HFF-Myc (cell line): ENCODE data around the gene MAGEB6.

Experiments used
- DNase-seq: peaks from one replicate; pipeline ENCODE4 v3.0.0-alpha.2; 2011; ENCODE audit warnings: low read depth; ENCODE audit errors: extremely low read depth
- H3K4me3 ChIP-seq: replicated peaks from 2 replicates; pipeline ENCODE4 v1.5.1; 2011; ENCODE audit warnings: low read depth, mild to moderate bottlenecking, control low read depth, low read length
- TF ChIP-seq, protein P1 (sequence below): IDR thresholded peaks from 2 replicates; pipeline ENCODE4 v1.5.1; 2012; ENCODE audit warnings: mild to moderate bottlenecking, low read depth, low read length, control low read depth; ENCODE audit errors: missing control alignments

Gene MAGEB6

DNA sequence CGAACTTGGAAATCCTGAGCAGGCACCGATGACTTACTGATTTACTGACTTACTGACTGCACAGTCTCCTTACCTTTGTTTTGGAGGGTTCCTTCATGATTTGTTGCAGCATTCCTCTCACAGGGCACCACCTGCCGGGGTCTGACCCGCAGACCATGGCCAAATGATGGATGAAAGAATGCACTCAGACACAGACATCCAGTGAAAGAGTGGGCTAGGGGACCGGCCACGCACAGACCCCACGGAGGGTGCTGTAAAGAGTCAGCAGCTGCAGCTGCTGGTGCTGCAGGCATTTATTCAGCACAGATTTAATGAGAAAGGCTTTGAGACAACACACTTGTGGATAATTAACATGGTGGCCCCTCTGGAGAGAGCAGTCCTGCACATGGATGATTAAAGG lies 27.1 kb downstream of the MAGEB6 start:
- no peak overlapping the region for H3K4me3 ChIP-seq
- no peak for DNase-seq
- TF ChIP-seq, protein P1, sequence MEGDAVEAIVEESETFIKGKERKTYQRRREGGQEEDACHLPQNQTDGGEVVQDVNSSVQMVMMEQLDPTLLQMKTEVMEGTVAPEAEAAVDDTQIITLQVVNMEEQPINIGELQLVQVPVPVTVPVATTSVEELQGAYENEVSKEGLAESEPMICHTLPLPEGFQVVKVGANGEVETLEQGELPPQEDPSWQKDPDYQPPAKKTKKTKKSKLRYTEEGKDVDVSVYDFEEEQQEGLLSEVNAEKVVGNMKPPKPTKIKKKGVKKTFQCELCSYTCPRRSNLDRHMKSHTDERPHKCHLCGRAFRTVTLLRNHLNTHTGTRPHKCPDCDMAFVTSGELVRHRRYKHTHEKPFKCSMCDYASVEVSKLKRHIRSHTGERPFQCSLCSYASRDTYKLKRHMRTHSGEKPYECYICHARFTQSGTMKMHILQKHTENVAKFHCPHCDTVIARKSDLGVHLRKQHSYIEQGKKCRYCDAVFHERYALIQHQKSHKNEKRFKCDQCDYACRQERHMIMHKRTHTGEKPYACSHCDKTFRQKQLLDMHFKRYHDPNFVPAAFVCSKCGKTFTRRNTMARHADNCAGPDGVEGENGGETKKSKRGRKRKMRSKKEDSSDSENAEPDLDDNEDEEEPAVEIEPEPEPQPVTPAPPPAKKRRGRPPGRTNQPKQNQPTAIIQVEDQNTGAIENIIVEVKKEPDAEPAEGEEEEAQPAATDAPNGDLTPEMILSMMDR = no peak

DNA sequence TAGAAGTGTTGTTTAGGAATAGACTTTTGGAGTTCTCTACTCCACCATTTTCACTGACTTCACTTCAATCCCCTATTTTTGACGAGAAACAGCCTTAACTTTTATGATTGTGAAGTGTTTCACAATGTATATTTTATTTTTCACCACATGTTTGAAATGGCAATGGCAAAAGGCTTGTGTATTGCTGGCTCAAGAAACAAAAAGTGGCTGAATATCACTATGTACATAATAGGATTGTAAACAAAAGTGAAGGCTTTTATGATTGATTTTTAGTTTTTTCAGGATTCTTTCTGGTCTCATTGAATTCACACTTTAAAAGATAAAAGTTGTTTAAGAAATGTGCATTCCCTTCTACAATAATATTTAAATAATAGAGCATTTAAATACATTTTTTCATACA lies 41.9 kb downstream of the MAGEB6 start:
- TF ChIP-seq, protein P1 = no peak
- no peak overlapping the region for H3K4me3 ChIP-seq
- DNase-seq = no peak
